ENCODE results near the gene NRG3. TPM values are rescaled to one million over a fixed set of nuclear protein-coding genes. Genes with fewer than 3 reads are reported as not detected.

The NRG3 gene
- total RNA-seq, 1 experiment from 2014 or later: 0.08 TPM

DNA sequence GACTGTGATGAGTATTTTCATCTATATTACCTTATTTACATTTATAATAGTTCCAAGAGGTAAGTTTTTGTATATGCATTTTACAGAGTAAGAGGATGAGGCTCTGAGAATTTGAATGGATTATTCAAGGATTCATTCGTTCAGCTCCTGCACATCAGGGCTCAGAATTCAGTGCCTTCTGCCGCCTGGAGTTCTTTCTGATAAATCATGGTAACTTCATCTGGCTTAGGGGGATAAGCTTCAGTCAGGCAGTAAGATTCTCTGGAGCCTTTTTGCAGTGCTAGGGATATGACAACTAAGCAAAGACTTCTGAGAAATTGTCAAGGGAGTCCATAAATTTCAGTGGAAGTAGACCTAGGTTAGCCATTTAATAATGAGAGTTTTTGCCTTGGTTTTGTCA lies 668.6 kb downstream of the NRG3 start:
- H3K4me1 ChIP-seq (ENCODE audit: control insufficient read depth, insufficient read depth, low read length): no peaks in the 10 kb centered on the region
- no peaks in the 10 kb centered on the region for H3K27me3 ChIP-seq (ENCODE audit: control insufficient read depth, insufficient read depth, low read length)
- CTCF ChIA-PET: no interaction called here
- intact Hi-C loops (cut with micrococcal nuclease; ENCODE audit: unreplicated experiment) (no loop called here), in situ Hi-C loops (cut with HindIII; ENCODE audit: low pct_unique_long_range_greater_than_20kb, low sequenced_read_pairs) (no loop called here)
- TF ChIP-seq TCF7L2 (IDR thresholded peaks at IDR 0.05; ENCODE audit: low read depth, low read length): no peak
- no peak for TF ChIP-seq POLR2AphosphoS5 (IDR thresholded peaks at IDR 0.05; ENCODE audit: low read depth, low read length)
- TF ChIP-seq, protein P1, sequence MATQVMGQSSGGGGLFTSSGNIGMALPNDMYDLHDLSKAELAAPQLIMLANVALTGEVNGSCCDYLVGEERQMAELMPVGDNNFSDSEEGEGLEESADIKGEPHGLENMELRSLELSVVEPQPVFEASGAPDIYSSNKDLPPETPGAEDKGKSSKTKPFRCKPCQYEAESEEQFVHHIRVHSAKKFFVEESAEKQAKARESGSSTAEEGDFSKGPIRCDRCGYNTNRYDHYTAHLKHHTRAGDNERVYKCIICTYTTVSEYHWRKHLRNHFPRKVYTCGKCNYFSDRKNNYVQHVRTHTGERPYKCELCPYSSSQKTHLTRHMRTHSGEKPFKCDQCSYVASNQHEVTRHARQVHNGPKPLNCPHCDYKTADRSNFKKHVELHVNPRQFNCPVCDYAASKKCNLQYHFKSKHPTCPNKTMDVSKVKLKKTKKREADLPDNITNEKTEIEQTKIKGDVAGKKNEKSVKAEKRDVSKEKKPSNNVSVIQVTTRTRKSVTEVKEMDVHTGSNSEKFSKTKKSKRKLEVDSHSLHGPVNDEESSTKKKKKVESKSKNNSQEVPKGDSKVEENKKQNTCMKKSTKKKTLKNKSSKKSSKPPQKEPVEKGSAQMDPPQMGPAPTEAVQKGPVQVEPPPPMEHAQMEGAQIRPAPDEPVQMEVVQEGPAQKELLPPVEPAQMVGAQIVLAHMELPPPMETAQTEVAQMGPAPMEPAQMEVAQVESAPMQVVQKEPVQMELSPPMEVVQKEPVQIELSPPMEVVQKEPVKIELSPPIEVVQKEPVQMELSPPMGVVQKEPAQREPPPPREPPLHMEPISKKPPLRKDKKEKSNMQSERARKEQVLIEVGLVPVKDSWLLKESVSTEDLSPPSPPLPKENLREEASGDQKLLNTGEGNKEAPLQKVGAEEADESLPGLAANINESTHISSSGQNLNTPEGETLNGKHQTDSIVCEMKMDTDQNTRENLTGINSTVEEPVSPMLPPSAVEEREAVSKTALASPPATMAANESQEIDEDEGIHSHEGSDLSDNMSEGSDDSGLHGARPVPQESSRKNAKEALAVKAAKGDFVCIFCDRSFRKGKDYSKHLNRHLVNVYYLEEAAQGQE (IDR thresholded peaks at IDR 0.05; ENCODE audit: insufficient read depth in 1 of 2, low read depth in 2 of 2, low read length in 1 of 2): no peak
- no peak for TF ChIP-seq SIN3A (IDR thresholded peaks at IDR 0.05; ENCODE audit: borderline replicate concordance, insufficient read depth, low read depth, low read length)
- no peak for TF ChIP-seq CTCF (IDR thresholded peaks at IDR 0.05)
- DNase-seq (ENCODE audit: low read depth, low spot score): no peak
- ATAC-seq: no peak
- H3K4me3 ChIP-seq (ENCODE audit: low read depth in 2 of 2, low read length in 2 of 2): no peak overlapping the region
- BruUV-seq (replicated peaks): no TSS peak
- H3K9me3 ChIP-seq (ENCODE audit: control insufficient read depth, insufficient read depth, low read depth, low read length): no peaks in the 10 kb centered on the region
- no peaks in the 10 kb centered on the region for H3K36me3 ChIP-seq (ENCODE audit: control insufficient read depth, insufficient read depth, low read length)
- POLR2A ChIA-PET: no interaction called here
- no peak overlapping the region for H3K27ac ChIP-seq (ENCODE audit: low read length)

DNA sequence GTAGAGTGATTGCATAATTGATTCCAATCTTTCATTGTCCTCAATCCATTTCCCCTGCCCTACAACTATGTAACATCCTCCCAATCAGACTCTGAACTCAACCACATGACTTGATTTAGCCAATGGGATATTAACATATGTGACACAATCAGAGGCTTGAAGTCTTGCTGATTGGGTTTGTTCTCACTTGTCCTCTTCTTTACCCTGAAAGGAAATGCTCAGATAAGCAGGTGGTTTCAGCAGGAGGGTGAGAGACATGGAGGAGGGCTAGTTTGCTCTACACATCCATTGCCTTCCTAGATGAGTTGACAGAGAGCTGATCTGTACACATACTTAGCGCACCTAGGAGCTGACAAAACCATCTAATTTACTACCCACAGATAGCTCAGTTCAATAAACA lies 669.4 kb downstream of the NRG3 start:
- BruUV-seq (replicated peaks): no TSS peak
- in situ Hi-C loops (cut with HindIII; ENCODE audit: low pct_unique_long_range_greater_than_20kb, low sequenced_read_pairs) (no loop called here), intact Hi-C loops (cut with micrococcal nuclease; ENCODE audit: unreplicated experiment) (no loop called here)
- CTCF ChIA-PET: no interaction called here
- Histone ChIP-seq H3K9me3 (ENCODE audit: control insufficient read depth, insufficient read depth, low read depth, low read length) (no peaks in the 10 kb centered on the region), H3K27me3 (ENCODE audit: control insufficient read depth, insufficient read depth, low read length) (no peaks in the 10 kb centered on the region), H3K27ac (ENCODE audit: low read length) (no peak overlapping the region), H3K4me1 (ENCODE audit: control insufficient read depth, insufficient read depth, low read length) (no peaks in the 10 kb centered on the region), H3K36me3 (ENCODE audit: control insufficient read depth, insufficient read depth, low read length) (no peaks in the 10 kb centered on the region), H3K4me3 (ENCODE audit: low read depth in 2 of 2, low read length in 2 of 2) (no peak overlapping the region)
- DNase-seq (ENCODE audit: low read depth, low spot score) (no peak), ATAC-seq (no peak)
- POLR2A ChIA-PET: no interaction called here
- TF ChIP-seq TCF7L2 (IDR thresholded peaks at IDR 0.05; ENCODE audit: low read depth, low read length) (no peak), CTCF (IDR thresholded peaks at IDR 0.05) (no peak), POLR2AphosphoS5 (IDR thresholded peaks at IDR 0.05; ENCODE audit: low read depth, low read length) (no peak), SIN3A (IDR thresholded peaks at IDR 0.05; ENCODE audit: borderline replicate concordance, insufficient read depth, low read depth, low read length) (no peak)
- TF ChIP-seq, protein P1 (IDR thresholded peaks at IDR 0.05; ENCODE audit: insufficient read depth in 1 of 2, low read depth in 2 of 2, low read length in 1 of 2): no peak

All from Panc1 (cell line).